Activated CD8-positive, alpha-beta T cell treated with anti-CD3 and anti-CD28 coated beads for 36 hours (primary cell): ENCODE results near the gene FSD2. TPM values are rescaled to one million over a fixed set of nuclear protein-coding genes. Genes with fewer than 3 reads are reported as not detected.

ENCODE experiments used
- ATAC-seq: fragments of 200-7000 bp; cut with Tn5 transposase; one replicate; pipeline ENCODE4 v1.10.0; 2021; ENCODE audit warnings: mild to moderate bottlenecking, moderate library complexity
- CTCF ChIA-PET: fragments of 350-600 bp; sonication (Branson Sonifier 250); formaldehyde crosslinking; loops from one replicate; lab custom pipeline; 2021; ENCODE audit warnings: antibody characterized with exemption; lab: Charles Lee
- POLR2A ChIA-PET: fragments of 350-600 bp; sonication (Branson Sonifier 250); formaldehyde crosslinking; loops from one replicate; lab custom pipeline; 2021; ENCODE audit warnings: antibody characterized with exemption; lab: Charles Lee
- DNase-seq: peaks from one replicate; pipeline ENCODE4 v3.0.0-alpha.2; 2020
- H3K27ac Mint-ChIP-seq: one replicate; pipeline ENCODE4 v1.8.0; 2021; ENCODE audit warnings: mild to moderate bottlenecking, mixed read lengths
- H3K27me3 Mint-ChIP-seq: one replicate; pipeline ENCODE4 v1.8.0; 2021; ENCODE audit warnings: mixed read lengths
- H3K36me3 Mint-ChIP-seq: one replicate; pipeline ENCODE4 v1.8.0; 2021; ENCODE audit warnings: low read depth, mixed read lengths
- H3K4me1 Mint-ChIP-seq: one replicate; pipeline ENCODE4 v1.8.0; 2021; ENCODE audit warnings: low read depth, mixed read lengths
- H3K4me3 Mint-ChIP-seq: one replicate; pipeline ENCODE4 v1.8.0; 2021; ENCODE audit warnings: mild to moderate bottlenecking, moderate library complexity, mixed read lengths
- H3K9me3 Mint-ChIP-seq: one replicate; pipeline ENCODE4 v1.8.0; 2021; ENCODE audit warnings: mixed read lengths
- intact Hi-C: fragments of 100-400 bp; cut with micrococcal nuclease; formaldehyde crosslinking; loops from one replicate; pipeline ENCODE4 v1.10.0; 2022
- total RNA-seq, 2 experiments: library from RNA; stranded (reverse); gene quantifications; one replicate each; pipeline ENCODE4 v1.2.3, GENCODE V29; 2021
- TF ChIP-seq, protein P1 (sequence below): fragments of 200-600 bp; IDR thresholded peaks from one replicate; pipeline ENCODE4 v1.8.0; 2022; ENCODE audit warnings: antibody characterized with exemption, mild to moderate bottlenecking

FSD2 gene
- total RNA-seq, 2 experiments from 2014 or later: not detected

DNA sequence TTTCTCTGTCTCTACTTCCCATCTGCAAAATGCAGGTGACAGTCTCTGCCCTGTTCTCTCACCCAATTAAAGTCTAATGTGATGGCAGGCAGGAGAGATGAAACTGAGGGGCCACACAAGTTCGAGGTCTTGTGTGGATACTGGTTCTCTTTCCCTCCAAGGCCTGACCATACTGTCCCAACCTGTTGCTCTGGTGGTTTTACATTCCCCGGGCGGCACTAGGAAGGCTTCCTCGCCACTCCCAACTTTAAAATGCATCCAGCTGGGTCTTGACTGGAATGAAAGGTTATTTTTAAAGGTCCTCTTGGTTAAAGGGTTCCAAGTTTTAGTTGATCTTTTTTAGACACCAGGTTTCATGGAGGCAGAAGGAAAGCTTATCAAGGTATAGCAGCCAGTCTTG is 40.8 kb upstream of the FSD2 start:
- no peaks in the 10 kb centered on the region for H3K36me3 Mint-ChIP-seq
- H3K9me3 Mint-ChIP-seq: no peaks in the 10 kb centered on the region
- H3K4me3 Mint-ChIP-seq: no peak overlapping the region
- CTCF ChIA-PET: interaction anchor here (6.4 kb wide), 1 partner anchor 154 kb away, joined by 43 read pairs; no protein-coding TSS in a partner anchor
- H3K27me3 Mint-ChIP-seq: no peaks in the 10 kb centered on the region
- intact Hi-C loops: loop anchor here (5.0 kb wide), 1 partner anchor 156 kb away; no protein-coding TSS in a partner anchor
- H3K4me1 Mint-ChIP-seq: peaks cover 11% of the 10 kb centered on the region
- ATAC-seq (no peak), DNase-seq (no peak)
- POLR2A ChIA-PET: interaction anchor here (0.6 kb wide), 1 partner anchor 536 kb away, joined by 3 read pairs; no protein-coding TSS in a partner anchor
- no peak overlapping the region for H3K27ac Mint-ChIP-seq
- TF ChIP-seq, protein P1, sequence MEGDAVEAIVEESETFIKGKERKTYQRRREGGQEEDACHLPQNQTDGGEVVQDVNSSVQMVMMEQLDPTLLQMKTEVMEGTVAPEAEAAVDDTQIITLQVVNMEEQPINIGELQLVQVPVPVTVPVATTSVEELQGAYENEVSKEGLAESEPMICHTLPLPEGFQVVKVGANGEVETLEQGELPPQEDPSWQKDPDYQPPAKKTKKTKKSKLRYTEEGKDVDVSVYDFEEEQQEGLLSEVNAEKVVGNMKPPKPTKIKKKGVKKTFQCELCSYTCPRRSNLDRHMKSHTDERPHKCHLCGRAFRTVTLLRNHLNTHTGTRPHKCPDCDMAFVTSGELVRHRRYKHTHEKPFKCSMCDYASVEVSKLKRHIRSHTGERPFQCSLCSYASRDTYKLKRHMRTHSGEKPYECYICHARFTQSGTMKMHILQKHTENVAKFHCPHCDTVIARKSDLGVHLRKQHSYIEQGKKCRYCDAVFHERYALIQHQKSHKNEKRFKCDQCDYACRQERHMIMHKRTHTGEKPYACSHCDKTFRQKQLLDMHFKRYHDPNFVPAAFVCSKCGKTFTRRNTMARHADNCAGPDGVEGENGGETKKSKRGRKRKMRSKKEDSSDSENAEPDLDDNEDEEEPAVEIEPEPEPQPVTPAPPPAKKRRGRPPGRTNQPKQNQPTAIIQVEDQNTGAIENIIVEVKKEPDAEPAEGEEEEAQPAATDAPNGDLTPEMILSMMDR: no peak

DNA sequence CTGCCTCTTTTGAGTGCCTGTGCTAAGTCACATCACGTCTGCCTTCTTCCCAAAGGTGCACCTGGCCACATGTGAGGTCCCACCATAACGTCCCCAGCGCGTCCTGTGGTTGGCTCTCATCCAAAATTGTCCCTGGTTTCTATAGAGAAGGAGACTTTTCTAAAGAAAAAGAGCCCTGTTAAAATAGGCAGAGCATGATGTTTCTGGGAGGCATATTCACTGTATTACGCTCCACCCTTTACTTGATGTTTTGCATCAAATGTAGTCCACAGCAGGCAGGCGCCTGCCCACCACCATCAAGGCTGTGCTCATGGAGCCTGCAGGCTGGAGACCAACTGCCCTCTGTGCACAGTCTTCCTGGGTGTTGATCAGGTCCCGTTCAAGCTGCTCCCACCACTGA is 39.8 kb upstream of the FSD2 start:
- Mint-ChIP-seq H3K36me3 (no peaks in the 10 kb centered on the region), H3K4me1 (peaks cover 11% of the 10 kb centered on the region), H3K9me3 (no peaks in the 10 kb centered on the region), H3K27ac (no peak overlapping the region), H3K4me3 (no peak overlapping the region), H3K27me3 (no peaks in the 10 kb centered on the region)
- TF ChIP-seq, protein P1: no peak
- ChIA-PET POLR2A (no interaction called here), CTCF (no interaction called here)
- DNase-seq (no peak), ATAC-seq (no peak)
- intact Hi-C loops: loop anchor here (5.0 kb wide), 1 partner anchor 157 kb away; no protein-coding TSS in a partner anchor

DNA sequence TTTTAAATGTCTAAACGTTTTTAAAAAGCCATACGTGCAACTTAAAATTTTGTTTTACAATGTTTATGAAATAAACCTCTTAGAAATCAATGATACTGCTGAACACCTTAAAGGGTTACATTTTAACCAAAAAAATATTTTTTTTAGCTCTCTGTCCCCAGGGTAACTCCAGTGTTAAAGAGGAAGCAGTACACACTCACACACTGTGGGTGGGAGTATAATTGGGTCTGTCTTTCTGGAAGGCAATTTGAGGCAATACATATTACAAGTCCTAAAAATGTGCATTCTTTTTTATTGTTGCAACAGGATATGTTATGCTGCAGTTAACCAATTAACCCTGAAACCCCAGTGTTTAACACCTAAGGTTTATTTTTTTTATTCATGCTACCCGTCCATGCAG is 37.7 kb upstream of the FSD2 start:
- TF ChIP-seq, protein P1: no peak
- H3K4me1 Mint-ChIP-seq: peaks cover 8% of the 10 kb centered on the region
- H3K27ac Mint-ChIP-seq: no peak overlapping the region
- H3K27me3 Mint-ChIP-seq: no peaks in the 10 kb centered on the region
- ATAC-seq (no peak), DNase-seq (no peak)
- no peak overlapping the region for H3K4me3 Mint-ChIP-seq
- CTCF ChIA-PET: interaction anchor here (0.6 kb wide), 1 partner anchor 401 kb away, joined by 3 read pairs; no protein-coding TSS in a partner anchor
- no peaks in the 10 kb centered on the region for H3K36me3 Mint-ChIP-seq
- H3K9me3 Mint-ChIP-seq: no peaks in the 10 kb centered on the region
- POLR2A ChIA-PET: no interaction called here
- intact Hi-C loops: no loop called here

DNA sequence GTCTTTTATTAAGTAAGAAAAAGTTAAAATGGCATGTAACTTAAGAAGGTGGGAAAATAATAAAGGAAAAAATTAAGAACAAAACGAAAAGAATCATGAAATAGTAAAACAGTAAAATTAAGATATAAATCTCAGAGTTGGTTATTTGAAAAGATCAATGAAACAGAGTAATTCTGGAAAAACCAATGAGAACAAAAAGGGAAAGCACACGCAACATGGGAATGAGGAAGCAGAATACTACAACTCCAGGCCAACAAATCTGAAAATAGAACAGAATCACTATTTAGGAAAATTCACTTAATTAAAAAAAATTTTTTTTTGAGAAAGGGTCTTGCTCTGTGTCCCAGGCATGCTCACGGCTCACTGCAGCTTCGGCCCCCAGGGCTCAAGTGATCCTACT is 34.3 kb upstream of the FSD2 start:
- Mint-ChIP-seq H3K27me3 (no peaks in the 10 kb centered on the region), H3K36me3 (peaks cover 27% of the 10 kb centered on the region), H3K4me1 (peaks cover 8% of the 10 kb centered on the region), H3K27ac (no peak overlapping the region), H3K4me3 (no peak overlapping the region), H3K9me3 (peaks cover 5% of the 10 kb centered on the region)
- DNase-seq (no peak), ATAC-seq (no peak)
- TF ChIP-seq, protein P1: no peak
- intact Hi-C loops: no loop called here
- ChIA-PET POLR2A (no interaction called here), CTCF (interaction anchor here (0.9 kb wide), 1 partner anchor 160 kb away, joined by 3 read pairs; no protein-coding TSS in a partner anchor)

DNA sequence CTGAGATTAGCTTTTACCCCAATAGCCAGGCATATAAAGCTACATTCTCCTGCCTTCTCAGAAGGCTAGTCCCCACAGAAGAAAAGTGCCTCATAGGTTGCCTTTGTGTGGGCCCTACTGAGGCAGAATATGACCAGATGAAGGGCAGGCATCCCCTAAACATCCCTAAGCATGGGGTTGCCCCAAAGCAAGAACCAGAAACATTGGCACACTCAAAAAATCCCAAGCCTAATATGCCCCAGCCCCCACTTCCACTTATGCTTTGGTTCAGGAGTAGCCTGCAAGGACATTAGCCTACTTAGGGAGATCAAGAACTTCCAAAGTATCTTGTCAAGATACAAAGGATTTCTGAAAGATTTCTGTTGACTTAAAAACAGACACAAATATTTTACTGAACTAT is 33.3 kb upstream of the FSD2 start:
- no peak for ATAC-seq
- POLR2A ChIA-PET: no interaction called here
- peaks cover 2% of the 10 kb centered on the region for H3K4me1 Mint-ChIP-seq
- no peak overlapping the region for H3K27ac Mint-ChIP-seq
- no peaks in the 10 kb centered on the region for H3K27me3 Mint-ChIP-seq
- H3K4me3 Mint-ChIP-seq: no peak overlapping the region
- intact Hi-C loops: no loop called here
- DNase-seq: no peak
- CTCF ChIA-PET: interaction anchor here (0.9 kb wide), 1 partner anchor 15 kb away, joined by 3 read pairs; no protein-coding TSS in a partner anchor
- H3K9me3 Mint-ChIP-seq: peaks cover 5% of the 10 kb centered on the region
- TF ChIP-seq, protein P1: no peak
- H3K36me3 Mint-ChIP-seq: peaks cover 34% of the 10 kb centered on the region
